ENCODE data around the gene SHB. TPM values are rescaled to one million over a fixed set of nuclear protein-coding genes. Genes with fewer than 3 reads are reported as not detected.

SHB gene
- total and polyA plus RNA-seq, 2 donors (not counting 1 experiment from before 2014, with no cell fraction given): 9.9 to 13.9 TPM

DNA sequence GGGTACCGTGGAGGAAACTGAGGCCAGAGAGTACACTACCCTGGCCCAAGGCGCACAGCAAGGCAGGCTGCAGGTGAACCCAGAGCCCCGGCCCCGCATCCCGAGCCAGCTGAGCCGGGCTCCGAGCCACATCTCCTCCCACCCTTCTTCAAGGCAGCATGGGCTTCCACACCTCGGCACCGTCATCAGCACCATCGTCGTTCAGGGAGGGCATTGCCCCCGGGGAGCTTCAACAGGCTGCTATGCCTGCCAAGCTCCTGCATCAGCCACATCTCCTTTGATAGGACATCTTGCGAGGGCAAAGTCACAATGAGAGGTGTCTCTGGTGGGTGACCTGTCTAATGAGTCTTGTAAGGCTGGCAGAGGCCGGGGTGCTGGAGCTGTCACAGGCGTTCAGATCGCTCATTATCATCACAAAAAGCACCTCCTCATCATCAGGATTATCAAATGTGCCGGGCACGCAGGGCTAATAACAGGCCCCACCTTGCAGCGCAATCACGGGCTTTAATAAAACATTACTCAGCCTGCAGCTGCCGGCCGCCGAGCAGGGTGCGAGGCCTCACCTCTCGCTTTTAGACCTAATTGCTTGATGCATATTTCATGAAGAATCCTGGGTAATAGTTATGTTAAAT, 145.1 kb downstream of the SHB start:
- no peak overlapping the region for H3K4me3 ChIP-seq (replicated peaks in 1 of 4; ENCODE audit: control extremely low read depth in 1 of 4, insufficient read depth in 1 of 4, low read depth in 3 of 4, low read length in 4 of 4)
- no peaks in the 10 kb centered on the region for H3K9me3 ChIP-seq (ENCODE audit: control insufficient read depth, insufficient read depth, low read depth, low read length)
- peaks cover 7% of the 10 kb centered on the region for H3K79me2 ChIP-seq (ENCODE audit: control insufficient read depth, insufficient read depth, low read length)
- no peak for DNase-seq (ENCODE audit: low read depth in 2 of 2)
- H3K9ac ChIP-seq (ENCODE audit: insufficient read depth, low read length): no peak overlapping the region
- H4K20me1 ChIP-seq (ENCODE audit: control insufficient read depth, extremely low read depth, insufficient read depth, low read length): no peaks in the 10 kb centered on the region
- H3K27ac ChIP-seq (ENCODE audit: insufficient read depth, low read length): no peak overlapping the region
- H3K4me2 ChIP-seq (ENCODE audit: extremely low read depth, insufficient read depth, low read length): no peak overlapping the region
- no peak overlapping the region for H2AFZ ChIP-seq (ENCODE audit: low read length)
- TF ChIP-seq, protein P1, sequence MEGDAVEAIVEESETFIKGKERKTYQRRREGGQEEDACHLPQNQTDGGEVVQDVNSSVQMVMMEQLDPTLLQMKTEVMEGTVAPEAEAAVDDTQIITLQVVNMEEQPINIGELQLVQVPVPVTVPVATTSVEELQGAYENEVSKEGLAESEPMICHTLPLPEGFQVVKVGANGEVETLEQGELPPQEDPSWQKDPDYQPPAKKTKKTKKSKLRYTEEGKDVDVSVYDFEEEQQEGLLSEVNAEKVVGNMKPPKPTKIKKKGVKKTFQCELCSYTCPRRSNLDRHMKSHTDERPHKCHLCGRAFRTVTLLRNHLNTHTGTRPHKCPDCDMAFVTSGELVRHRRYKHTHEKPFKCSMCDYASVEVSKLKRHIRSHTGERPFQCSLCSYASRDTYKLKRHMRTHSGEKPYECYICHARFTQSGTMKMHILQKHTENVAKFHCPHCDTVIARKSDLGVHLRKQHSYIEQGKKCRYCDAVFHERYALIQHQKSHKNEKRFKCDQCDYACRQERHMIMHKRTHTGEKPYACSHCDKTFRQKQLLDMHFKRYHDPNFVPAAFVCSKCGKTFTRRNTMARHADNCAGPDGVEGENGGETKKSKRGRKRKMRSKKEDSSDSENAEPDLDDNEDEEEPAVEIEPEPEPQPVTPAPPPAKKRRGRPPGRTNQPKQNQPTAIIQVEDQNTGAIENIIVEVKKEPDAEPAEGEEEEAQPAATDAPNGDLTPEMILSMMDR (conservative IDR thresholded peaks at IDR 0.05 in 1 of 2, IDR thresholded peaks at IDR 0.05 in 1 of 2; ENCODE audit: low read depth in 1 of 2, low read length in 2 of 2): no peak
- TF ChIP-seq EZH2 (IDR thresholded peaks at IDR 0.05; ENCODE audit: low read length, missing control alignments): no peak
- peaks cover 8% of the 10 kb centered on the region for H3K36me3 ChIP-seq (ENCODE audit: control insufficient read depth, insufficient read depth, low read length)
- no peaks in the 10 kb centered on the region for H3K27me3 ChIP-seq (ENCODE audit: control insufficient read depth, insufficient read depth, low read length)
- peaks cover 3% of the 10 kb centered on the region for H3K4me1 ChIP-seq (ENCODE audit: control insufficient read depth, extremely low read depth, insufficient read depth, low read length)

GRCh38 chr9:37923118-37923795, 145.8 kb downstream of the SHB start:
- Histone ChIP-seq H2AFZ (ENCODE audit: low read length) (no peak overlapping the region), H3K9ac (ENCODE audit: insufficient read depth, low read length) (no peak overlapping the region), H3K4me1 (ENCODE audit: control insufficient read depth, extremely low read depth, insufficient read depth, low read length) (peaks cover 3% of the 10 kb centered on the region), H3K4me3 (replicated peaks in 1 of 4; ENCODE audit: control extremely low read depth in 1 of 4, insufficient read depth in 1 of 4, low read depth in 3 of 4, low read length in 4 of 4) (no peak overlapping the region), H3K79me2 (ENCODE audit: control insufficient read depth, insufficient read depth, low read length) (peaks cover 2% of the 10 kb centered on the region), H3K27me3 (ENCODE audit: control insufficient read depth, insufficient read depth, low read length) (no peaks in the 10 kb centered on the region), H3K4me2 (ENCODE audit: extremely low read depth, insufficient read depth, low read length) (no peak overlapping the region), H3K36me3 (ENCODE audit: control insufficient read depth, insufficient read depth, low read length) (peaks cover 12% of the 10 kb centered on the region), H3K9me3 (ENCODE audit: control insufficient read depth, insufficient read depth, low read depth, low read length) (no peaks in the 10 kb centered on the region), H3K27ac (ENCODE audit: insufficient read depth, low read length) (no peak overlapping the region), H4K20me1 (ENCODE audit: control insufficient read depth, extremely low read depth, insufficient read depth, low read length) (no peaks in the 10 kb centered on the region)
- DNase-seq (ENCODE audit: low read depth in 2 of 2): no peak
- TF ChIP-seq EZH2 (IDR thresholded peaks at IDR 0.05; ENCODE audit: low read length, missing control alignments): no peak
- TF ChIP-seq, protein P1 (conservative IDR thresholded peaks at IDR 0.05 in 1 of 2, IDR thresholded peaks at IDR 0.05 in 1 of 2; ENCODE audit: low read depth in 1 of 2, low read length in 2 of 2): no peak

- H3K4me2 ChIP-seq (ENCODE audit: extremely low read depth, insufficient read depth, low read length): no peak overlapping the region
- no peak overlapping the region for H3K9ac ChIP-seq (ENCODE audit: insufficient read depth, low read length)
- no peaks in the 10 kb centered on the region for H3K9me3 ChIP-seq (ENCODE audit: control insufficient read depth, insufficient read depth, low read depth, low read length)
- no peak overlapping the region for H2AFZ ChIP-seq (ENCODE audit: low read length)
- H4K20me1 ChIP-seq (ENCODE audit: control insufficient read depth, extremely low read depth, insufficient read depth, low read length): no peaks in the 10 kb centered on the region
- H3K4me3 ChIP-seq (replicated peaks in 1 of 4; ENCODE audit: control extremely low read depth in 1 of 4, insufficient read depth in 1 of 4, low read depth in 3 of 4, low read length in 4 of 4): no peak overlapping the region
- H3K4me1 ChIP-seq (ENCODE audit: control insufficient read depth, extremely low read depth, insufficient read depth, low read length): peaks cover 8% of the 10 kb centered on the region
- H3K79me2 ChIP-seq (ENCODE audit: control insufficient read depth, insufficient read depth, low read length): peaks cover 2% of the 10 kb centered on the region
- DNase-seq (ENCODE audit: low read depth in 2 of 2): no peak
- no peak overlapping the region for H3K27ac ChIP-seq (ENCODE audit: insufficient read depth, low read length)
- no peaks in the 10 kb centered on the region for H3K27me3 ChIP-seq (ENCODE audit: control insufficient read depth, insufficient read depth, low read length)
- peaks cover 17% of the 10 kb centered on the region for H3K36me3 ChIP-seq (ENCODE audit: control insufficient read depth, insufficient read depth, low read length)
- no peak for TF ChIP-seq EZH2 (IDR thresholded peaks at IDR 0.05; ENCODE audit: low read length, missing control alignments)
- TF ChIP-seq, protein P1 (conservative IDR thresholded peaks at IDR 0.05 in 1 of 2, IDR thresholded peaks at IDR 0.05 in 1 of 2; ENCODE audit: low read depth in 1 of 2, low read length in 2 of 2): no peak
Measured at GRCh38 chr9:37922363-37923117, 146.5 kb downstream of the SHB start.
